GM21360 (cell line): Measurements from ENCODE around the gene ITIH3.

Source experiments
- ATAC-seq: cut with Tn5 transposase; IDR thresholded peaks from one replicate; pipeline ENCODE4 v1.9.1; 2021; ENCODE audit warnings: mild to moderate bottlenecking, moderate library complexity; ENCODE audit not compliant: unreplicated experiment

The ITIH3 gene

DNA sequence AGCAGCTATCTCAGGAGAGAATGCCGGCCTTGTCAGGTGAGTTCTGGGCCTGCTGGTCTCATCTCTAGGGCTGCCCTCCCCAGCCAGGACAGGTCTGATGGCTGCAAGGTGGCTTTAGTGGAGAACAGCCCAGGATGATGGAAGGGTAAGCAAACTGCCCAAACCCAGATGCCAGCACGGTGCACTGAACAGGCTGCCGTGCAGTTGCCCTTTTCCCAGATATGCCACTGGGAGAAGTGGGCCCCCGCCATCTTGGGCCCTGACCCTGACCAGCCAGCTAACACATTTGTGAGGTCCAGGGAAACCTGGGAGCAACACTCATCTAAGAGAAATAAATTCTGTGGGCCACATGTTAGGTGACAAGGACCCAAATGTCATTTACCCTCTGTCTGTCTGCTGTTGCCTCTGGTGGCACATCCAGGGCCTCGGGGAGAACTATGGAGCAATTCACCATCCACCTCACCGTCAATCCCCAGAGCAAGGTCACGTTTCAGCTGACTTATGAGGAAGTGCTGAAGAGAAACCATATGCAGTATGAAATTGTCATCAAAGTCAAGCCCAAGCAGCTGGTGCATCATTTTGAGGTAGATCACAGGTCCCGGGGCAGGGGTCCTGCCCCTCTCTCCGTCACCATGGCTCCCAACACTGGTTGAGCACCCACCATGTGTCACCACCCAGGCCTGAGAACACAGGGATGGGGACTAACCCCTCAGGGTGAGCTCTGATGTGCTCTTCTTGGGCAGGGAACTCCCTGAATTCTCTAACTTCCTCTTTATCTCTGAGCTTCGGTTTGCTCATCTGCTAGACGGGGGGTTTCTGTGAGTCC lies 15.4 kb upstream of the ITIH3 start:
- ATAC-seq: peak; percentile 69

- ATAC-seq: no peak
Measured at GRCh38 chr3:52779837-52780585, 14.6 kb upstream of the ITIH3 start.

DNA sequence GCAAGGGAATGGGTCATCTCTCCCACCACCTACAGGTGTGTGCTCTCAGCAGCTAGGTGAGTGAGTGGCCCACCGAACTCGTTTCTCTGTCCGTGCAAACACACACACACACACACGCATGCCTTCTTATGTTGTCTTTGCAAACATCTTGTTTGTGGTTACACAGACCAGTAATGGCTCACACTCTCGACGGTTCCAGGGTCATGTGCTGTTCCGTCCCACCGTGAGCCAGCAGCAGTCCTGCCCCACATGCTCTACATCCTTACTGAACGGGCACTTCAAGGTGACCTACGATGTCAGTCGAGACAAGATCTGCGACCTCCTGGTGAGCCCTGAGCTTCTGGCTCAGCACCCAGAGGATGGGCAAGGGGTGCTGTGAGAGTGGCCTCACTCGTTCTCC lies 12.9 kb upstream of the ITIH3 start:
- ATAC-seq: no peak

DNA sequence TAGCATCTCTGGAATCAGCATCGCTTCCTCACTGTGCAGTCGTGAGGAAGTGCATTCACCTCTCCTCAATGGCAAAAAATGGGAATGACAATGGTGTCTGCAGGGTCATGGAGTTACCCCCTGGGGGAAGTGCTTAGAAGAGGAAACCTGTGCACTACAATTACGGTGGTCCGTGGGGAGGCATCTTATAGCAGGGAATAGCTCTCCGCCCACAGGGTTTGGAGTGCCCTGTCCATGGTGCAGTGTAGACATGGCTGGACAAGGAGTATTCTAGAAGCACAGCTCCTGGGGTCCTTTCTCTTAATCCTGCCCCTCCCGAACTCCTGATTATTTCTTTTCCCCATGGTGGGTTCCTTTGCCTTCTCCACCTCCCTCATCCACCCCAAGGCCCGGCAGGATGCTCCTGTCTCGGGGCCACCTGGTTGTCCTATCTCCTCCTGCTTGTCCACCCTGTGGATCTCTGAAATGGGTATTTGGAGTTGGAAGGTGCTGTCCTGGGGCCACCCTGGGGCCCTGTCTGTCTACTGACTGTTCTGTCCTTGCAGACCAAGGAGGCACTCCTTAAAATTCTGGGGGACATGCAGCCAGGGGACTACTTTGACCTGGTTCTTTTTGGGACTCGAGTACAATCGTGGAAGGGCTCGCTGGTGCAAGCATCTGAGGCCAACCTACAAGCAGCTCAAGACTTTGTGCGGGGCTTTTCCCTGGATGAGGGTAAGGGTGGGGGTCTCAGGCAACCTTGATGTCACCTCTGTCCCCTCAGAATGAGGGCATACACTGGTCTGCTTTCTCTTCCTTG lies 12.0 kb upstream of the ITIH3 start:
- no peak for ATAC-seq

- no peak for ATAC-seq
Measured at GRCh38 chr3:52783211-52783555, 11.4 kb upstream of the ITIH3 start.

- no peak for ATAC-seq
Measured at GRCh38 chr3:52784021-52784621, 10.5 kb upstream of the ITIH3 start.

- no peak for ATAC-seq
Measured at GRCh38 chr3:52784931-52785590, 9.5 kb upstream of the ITIH3 start.

DNA sequence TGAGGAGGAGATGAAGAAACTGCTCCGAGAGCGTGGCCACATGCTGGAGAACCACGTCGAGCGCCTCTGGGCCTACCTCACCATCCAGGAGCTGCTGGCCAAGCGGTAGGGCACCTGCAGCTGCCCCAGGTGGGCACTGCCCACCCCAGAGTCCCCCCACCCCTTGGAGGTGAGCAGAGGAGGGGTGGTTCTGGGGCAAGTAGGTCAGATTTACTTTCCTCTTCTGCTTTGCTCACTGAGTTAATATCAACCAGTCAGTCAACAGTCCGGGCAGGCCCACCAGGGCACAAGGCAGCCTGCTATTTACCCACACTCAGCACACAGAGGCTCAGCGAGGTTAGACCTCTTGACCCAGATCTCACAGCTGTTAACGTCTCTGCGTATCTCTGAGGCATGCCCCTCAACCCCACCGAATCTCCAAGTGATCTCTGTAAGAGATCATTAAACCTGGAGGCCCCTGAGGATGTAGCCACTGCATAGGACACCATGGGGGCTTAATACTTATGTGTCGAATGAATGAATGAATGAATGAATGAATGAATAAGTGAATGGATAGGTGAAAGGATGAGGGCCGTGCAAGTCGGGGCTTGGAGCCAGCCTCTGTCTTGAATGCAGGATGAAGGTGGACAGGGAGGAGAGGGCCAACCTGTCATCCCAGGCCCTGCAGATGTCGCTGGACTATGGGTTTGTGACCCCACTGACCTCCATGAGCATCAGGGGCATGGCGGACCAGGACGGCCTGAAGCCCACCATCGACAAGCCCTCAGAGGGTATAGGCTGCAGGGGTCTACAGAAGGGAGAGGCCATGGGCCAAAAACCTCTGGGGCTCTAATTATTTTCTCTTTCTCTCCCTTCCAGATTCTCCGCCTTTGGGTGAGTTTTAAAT lies 8.0 kb upstream of the ITIH3 start:
- no peak for ATAC-seq

DNA sequence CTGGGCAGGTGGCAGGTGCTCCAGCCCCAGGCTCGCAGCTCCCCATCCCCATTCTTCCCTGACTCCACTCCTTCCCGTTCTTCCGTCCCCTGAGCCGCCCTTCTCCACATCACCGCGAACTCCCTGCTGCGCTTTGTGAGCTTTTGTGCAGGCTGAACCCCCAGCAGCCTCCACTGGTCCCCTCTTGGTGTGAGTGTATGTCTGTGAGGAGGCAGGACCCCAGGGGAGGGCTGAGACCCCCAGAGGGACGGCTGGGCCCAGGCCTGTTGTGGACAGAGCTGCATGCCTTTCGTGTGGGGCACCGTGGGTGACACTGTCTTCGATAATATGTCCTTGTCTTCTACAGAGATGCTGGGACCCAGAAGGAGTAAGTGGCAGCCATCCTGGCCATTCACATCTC lies 7.3 kb upstream of the ITIH3 start:
- ATAC-seq: no peak

DNA sequence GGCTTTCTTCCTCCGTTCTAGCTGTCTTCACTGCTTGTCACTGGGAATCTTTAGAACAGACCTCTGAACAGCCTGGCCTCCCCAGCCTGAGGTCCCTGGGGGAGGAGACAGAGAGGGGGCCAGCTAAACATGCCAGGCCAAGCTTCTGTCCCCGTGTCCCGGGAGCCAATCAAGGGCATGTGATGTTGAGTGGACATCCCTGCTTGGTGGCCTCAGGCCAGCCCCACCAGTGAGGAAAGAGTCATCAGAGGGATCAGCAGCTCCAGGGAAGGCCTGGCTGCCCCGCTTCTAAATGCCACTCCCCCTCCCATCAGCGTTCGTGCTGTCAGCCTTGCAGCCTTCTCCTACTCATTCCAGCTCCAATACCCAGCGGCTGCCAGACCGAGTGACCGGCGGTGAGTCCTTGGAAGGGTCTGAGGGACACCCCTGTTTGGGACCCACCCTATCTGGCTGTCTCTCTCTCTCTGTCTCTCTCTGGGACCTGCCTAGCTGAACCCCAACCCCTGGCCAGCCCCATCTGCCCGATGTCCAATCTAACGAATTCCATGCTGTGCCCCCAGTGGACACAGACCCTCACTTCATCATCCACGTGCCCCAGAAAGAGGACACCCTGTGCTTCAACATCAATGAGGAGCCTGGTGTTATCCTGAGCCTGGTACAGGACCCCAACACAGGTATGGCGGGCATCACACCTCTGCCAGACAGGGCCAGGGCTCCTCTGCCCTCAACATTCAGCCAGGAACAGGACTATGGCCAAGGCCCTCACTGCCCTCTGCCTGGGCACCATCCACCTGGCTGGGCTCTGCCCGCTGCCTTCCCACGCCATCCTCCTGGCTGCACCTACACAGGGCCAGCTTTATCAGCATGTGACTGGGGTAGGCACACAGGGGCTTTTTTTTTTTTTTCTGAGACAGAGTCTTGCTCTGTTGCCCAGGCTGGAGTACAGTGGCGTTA lies 6.6 kb upstream of the ITIH3 start:
- no peak for ATAC-seq

GRCh38 chr3:52788890-52789745 lies 5.5 kb upstream of the ITIH3 start:
- no peak for ATAC-seq

- no peak for ATAC-seq
Measured at GRCh38 chr3:52789746-52790040, 4.9 kb upstream of the ITIH3 start.

DNA sequence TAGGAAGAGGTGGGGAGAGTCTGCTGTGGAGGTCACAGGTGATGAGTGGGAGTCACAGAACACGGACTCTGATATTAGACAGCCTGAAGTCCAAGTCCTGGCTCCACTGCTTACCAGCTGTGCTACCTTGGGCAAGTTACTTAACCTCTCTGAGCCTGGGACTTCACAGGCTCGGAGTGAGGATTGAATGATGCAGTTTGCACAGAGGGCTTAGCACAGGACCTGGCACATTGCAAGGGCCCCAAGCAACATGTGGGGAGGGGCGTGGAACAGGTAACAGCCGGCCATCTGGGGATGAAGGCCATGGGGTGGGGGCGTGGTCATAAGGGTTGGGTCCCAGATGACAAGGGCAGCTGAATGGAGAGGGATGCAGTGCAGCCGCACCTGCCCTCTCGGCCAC lies 4.3 kb upstream of the ITIH3 start:
- ATAC-seq: no peak

- ATAC-seq: no peak
Measured at GRCh38 chr3:52790741-52791140, 3.9 kb upstream of the ITIH3 start.

GRCh38 chr3:52791366-52791765 lies 3.2 kb upstream of the ITIH3 start:
- ATAC-seq: no peak

DNA sequence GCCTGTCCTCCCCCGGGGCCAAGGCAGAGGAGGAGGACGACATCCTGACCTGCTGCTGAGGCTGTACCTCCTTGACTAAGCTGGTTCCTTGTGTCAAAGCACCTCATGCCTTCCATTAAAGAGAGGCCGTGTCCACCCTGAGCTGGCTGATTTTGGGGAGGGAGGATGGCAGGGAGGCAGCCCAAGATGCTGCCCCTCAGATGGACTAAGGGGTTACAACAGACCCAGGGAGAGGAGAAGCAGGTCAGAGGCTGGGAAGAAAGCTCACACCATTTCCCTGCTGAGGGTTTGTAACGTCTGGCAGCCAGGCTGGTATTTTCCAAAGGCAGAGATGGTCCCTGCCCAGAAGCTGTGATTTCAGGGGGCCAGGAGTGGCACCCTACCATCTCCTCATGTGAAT lies 2.7 kb upstream of the ITIH3 start:
- no peak for ATAC-seq

DNA sequence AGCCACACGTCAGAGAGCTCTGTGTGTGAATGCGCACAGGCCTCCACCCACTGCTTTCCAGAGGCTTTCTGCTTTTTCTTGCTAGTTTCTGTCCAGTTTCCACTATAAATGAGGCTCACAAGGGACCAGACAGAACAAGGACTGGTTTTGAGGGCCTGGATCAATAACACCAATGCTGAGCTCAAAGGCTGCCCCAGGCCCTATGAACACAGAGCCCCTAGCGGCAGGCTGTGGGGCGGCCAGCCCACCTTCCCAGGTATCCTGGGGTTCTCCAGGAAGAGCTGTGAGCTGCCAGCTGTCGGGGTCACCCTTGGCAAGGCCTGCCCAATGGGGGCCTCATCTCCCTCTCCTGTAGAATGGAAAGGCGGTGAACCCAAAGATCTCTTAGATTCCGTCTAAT lies 2.2 kb upstream of the ITIH3 start:
- no peak for ATAC-seq
